Activated T-cell treated with anti-CD3 and anti-CD28 coated beads, Interleukin-2, amount 50 U/mL, for 1 hour (primary cell): Measurements from ENCODE around the gene CDKAL1.

Source experiments
- DNase-seq: peaks from one replicate; pipeline ENCODE4 v3.0.0-alpha.2; 2020

CDKAL1 gene

GRCh38 chr6:21123507-21124436 lies 589.5 kb downstream of the CDKAL1 start:
- no peak for DNase-seq

- no peak for DNase-seq
Observed at GRCh38 chr6:21128601-21129000, 594.3 kb downstream of the CDKAL1 start.

DNA sequence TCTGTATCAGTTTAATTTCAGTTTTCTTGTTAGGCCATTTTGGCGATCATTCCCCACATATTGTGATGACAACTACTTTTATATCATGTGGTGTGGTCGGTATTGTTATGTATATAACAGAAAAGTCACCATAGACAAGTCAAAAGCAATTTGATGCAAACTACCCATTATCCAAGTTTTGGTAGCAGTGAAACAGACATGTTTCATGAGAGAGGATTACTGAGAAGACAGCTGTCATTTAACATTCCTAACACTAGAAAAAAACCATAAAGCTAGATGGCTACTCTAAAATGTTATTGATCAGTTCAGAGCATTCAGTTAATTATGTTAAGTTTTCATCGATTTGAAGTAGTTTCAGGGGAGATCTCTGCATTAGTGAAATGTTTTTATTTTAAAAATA lies 597.1 kb downstream of the CDKAL1 start:
- no peak for DNase-seq

DNA sequence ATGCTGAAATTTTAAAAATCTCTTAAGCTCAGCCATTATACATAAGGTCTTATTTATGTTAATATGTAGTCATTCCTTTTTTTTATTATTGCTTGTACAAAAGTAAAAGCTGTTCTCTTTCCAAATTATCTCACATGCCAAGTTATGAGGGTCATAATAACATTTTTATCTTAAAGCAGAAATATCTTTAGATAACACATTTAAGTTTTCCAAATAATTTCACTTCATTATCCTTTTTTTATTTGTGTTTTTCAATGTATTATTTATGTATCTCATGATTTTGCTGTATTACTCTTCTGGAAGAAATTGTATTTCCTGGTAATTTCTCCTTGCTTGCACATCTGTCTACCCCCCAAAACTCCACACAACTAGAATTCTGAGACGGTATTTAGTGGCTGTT lies 598.2 kb downstream of the CDKAL1 start:
- no peak for DNase-seq

- no peak for DNase-seq
Observed at GRCh38 chr6:21132856-21133838, 598.9 kb downstream of the CDKAL1 start.

GRCh38 chr6:21133901-21134300 lies 599.6 kb downstream of the CDKAL1 start:
- no peak for DNase-seq

DNA sequence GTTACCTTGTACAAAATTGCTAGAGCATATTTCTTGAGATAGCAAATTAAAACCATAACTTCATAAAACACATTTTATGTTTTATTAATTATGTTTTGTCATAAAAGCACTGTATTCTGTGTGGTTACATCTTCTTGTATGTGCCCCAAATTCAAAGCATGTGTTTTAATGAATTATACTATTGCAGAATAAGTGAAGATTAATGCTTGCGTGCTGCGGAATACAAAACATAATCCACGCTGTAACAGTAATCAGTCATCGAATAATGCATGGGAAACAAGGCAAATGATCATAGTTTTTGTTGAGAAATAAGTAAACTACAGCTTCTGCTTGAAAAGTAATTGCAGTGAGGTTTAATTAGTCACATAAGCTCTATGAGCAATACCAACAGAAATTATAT lies 600.1 kb downstream of the CDKAL1 start:
- DNase-seq, result no peak

DNA sequence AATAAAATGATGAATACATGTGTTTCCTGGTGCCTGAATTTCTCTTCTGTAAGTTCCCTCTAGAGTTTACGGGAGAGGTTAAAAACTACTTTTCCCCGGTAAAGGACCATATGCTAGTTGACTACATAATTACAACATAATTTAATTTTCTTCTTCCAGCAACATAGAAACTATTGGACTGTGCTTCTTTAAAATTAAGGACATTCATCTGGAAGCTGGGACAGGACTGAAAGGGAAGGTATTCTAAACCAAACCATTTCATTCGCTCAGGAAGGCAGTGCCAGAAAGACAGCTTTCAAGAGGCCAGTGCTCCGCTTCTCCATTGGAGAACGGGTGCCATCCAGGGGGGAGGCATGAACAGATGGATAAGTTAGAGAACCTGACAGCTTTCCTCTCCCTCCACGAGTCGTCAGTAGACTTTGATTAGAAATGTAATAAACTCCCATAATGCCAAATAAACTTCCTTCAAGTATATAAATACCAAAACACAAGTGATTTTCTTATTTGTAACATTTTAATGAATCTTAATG lies 601.3 kb downstream of the CDKAL1 start:
- DNase-seq, result no peak

GRCh38 chr6:21137700-21138335 lies 603.6 kb downstream of the CDKAL1 start:
- DNase-seq, result no peak

GRCh38 chr6:21138336-21139069 lies 604.2 kb downstream of the CDKAL1 start:
- DNase-seq, result no peak

- DNase-seq, result no peak
Observed at GRCh38 chr6:21140966-21141365, 606.7 kb downstream of the CDKAL1 start.

GRCh38 chr6:21141616-21142303 lies 607.5 kb downstream of the CDKAL1 start:
- DNase-seq, result no peak

GRCh38 chr6:21142741-21143140 lies 608.5 kb downstream of the CDKAL1 start:
- DNase-seq, result no peak

GRCh38 chr6:21143645-21144044 lies 609.4 kb downstream of the CDKAL1 start:
- DNase-seq, result no peak

- no peak for DNase-seq
Observed at GRCh38 chr6:21144928-21145327, 610.7 kb downstream of the CDKAL1 start.

DNA sequence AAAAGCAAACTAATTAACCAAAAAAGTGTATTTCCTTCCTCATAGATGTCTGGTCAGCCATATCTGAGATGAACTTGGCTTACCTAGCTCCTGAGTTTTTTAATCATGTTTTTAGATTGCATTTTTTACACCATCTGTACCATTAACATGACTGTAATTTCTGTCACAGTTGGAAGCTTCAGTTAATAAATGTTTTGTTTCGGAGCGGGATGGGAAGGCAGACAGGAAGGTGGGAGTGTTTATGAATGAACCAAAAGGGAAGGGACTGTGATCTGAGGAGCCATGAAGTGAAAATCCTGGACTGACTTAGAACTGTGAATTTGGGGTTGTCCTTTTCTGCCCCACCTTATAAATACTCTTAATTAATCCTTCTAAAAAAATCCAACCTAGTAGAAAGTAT lies 613.7 kb downstream of the CDKAL1 start:
- no peak for DNase-seq

GRCh38 chr6:21149470-21149869 lies 615.2 kb downstream of the CDKAL1 start:
- no peak for DNase-seq

DNA sequence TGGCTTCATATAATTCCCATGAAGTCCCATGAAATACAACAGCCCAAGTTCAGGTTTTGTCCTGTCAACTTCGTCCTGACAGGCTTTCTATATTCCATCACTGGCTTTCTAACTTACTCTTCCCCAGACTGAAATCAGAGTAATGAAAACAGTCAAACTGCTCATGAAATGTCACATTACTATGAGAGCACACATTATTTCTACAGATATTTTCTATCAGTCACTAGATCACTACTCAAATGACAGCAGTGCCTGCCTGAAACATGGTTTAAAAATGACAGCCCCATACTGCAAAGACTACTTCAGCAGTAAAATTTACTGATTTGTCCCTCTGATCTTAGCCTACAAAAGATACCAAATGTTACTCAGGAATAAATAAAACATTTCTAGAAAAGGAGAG lies 616.4 kb downstream of the CDKAL1 start:
- no peak for DNase-seq

GRCh38 chr6:21151119-21151518 lies 616.9 kb downstream of the CDKAL1 start:
- no peak for DNase-seq

DNA sequence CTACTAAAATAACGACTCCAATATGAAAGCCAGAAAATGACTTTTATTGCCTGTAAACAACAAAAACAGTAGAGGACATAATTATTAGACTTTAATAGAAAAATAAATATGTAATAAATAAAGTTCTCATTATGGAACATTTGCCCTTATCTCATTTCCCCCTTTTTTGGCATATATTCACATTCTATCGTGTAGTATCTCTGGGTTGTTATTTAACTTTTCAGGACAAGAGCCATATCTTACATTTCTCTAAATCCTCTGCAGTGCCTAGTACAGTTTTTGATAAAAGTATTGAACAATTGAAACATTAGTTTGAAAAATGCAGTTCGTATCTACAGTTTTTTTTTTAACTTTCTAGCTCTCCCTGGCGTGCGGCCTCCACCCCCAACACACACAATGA lies 617.3 kb downstream of the CDKAL1 start:
- no peak for DNase-seq

GRCh38 chr6:21157186-21157929 lies 623.1 kb downstream of the CDKAL1 start:
- DNase-seq, result no peak
